ENCODE data around the gene LDLRAD4.

- no peak for TF ChIP-seq SUZ12 (IDR thresholded peaks at IDR 0.05)
- TF ChIP-seq ARNT (IDR thresholded peaks at IDR 0.05), result no peak
- no peak for TF ChIP-seq FOXA1 (IDR thresholded peaks at IDR 0.05)
- no peak for TF ChIP-seq L3MBTL2 (conservative IDR thresholded peaks at IDR 0.05)
- no peak for TF ChIP-seq NFRKB (IDR thresholded peaks at IDR 0.05)
- TF ChIP-seq BHLHE40 (IDR thresholded peaks at IDR 0.05; ENCODE audit: borderline replicate concordance), result no peak
- no peak for TF ChIP-seq FOXK2 (IDR thresholded peaks at IDR 0.05)
- TF ChIP-seq TARDBP (IDR thresholded peaks at IDR 0.05), result no peak
- TF ChIP-seq CTBP1 (IDR thresholded peaks at IDR 0.05; ENCODE audit: borderline replicate concordance), result no peak
- TF ChIP-seq HDGF (IDR thresholded peaks at IDR 0.05; ENCODE audit: borderline replicate concordance), result no peak
- TF ChIP-seq LEF1 (IDR thresholded peaks at IDR 0.05; ENCODE audit: borderline replicate concordance), result no peak
- TF ChIP-seq ZNF384 (IDR thresholded peaks at IDR 0.05), result no peak
Measured at GRCh38 chr18:13394801-13395200, 176.2 kb downstream of the LDLRAD4 start.

All from HEK293T (cell line).